GM19193 (cell line): ENCODE measurements around the gene C19orf85.

ENCODE experiments used
- POLR2A ChIP-seq: IDR thresholded peaks from 4 replicates; pipeline ENCODE4 v1.6.1; 2011; ENCODE audit not compliant: insufficient read depth, insufficient read length; ENCODE audit errors: extremely low read depth

C19orf85 gene

GRCh38 chr19:55432241-55432959 is 32.2 kb downstream of the C19orf85 start:
- TF ChIP-seq POLR2A, result no peak

GRCh38 chr19:55431183-55431582 is 33.4 kb downstream of the C19orf85 start:
- TF ChIP-seq POLR2A, result no peak

GRCh38 chr19:55426042-55426441 is 38.5 kb downstream of the C19orf85 start:
- TF ChIP-seq POLR2A, result no peak

DNA sequence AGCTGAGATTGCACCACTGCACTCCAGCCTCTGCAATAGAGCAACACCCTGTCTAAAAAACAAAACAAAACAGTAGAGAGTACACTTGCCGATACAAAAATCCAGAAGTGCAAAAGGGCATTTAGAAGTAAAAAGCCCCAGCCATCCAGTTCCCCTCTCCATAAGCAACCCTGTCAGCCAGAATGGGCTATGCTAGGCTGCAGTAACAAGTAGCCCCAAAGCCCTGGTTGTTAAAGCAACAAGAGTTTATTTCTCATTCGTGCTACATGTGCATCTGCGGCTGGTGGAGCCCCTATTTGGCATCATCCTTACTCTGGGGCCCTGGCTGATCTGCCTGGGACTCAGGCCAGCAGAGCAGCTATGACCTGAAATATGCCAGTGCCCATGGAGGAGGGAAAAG is 40.0 kb downstream of the C19orf85 start:
- TF ChIP-seq POLR2A, result no peak

- TF ChIP-seq POLR2A, result no peak
Observed at GRCh38 chr19:55423225-55424005, 41.1 kb downstream of the C19orf85 start.

DNA sequence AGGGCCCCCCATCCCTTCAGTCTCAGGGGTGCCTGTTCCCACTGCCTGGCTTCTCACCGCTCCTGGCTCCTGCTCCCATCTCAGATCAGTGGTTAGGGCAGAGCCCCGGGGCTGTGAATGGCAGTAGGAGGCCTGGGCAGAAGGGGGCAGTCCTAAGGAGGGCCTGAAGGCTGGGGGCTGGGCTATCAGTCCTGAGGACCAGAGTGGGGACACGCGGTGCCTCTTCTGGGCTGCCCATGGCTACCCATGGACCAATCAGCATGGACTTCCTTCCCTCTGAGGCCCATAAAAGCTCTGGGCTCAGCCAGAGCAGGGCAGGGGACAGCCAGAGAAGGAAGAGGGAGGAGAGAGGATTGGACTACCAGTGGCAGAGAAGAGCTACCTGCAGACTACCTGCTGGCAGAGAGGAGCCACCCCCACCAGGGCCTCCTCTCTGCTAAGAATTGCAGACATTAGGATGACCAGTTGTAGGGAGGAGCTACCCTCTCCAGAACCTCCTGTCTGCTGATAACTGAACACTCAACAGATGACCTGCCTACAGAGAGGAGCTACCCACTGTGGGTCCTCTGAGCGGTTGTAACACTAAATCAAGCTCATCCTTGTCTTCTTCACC is 44.8 kb downstream of the C19orf85 start:
- TF ChIP-seq POLR2A, result no peak

DNA sequence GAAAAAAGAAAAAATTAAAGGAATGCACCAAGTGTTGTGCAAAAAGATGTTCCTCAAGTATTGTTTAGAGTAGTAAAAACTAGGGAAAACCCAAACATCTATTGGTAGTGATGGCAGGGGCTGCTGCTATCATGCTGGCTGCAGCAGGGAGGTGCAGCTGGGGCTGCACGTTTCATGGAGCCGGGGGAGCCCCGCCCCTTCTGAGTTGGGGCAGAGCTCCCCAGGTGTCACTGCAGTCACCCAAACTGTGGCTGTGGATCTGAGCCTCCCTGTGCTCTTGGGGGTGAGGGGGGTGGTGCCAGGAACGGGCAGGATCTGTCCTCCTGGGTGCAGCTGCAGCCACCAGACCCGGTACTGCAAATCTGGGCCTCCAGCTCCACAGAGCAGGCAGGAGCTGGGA is 45.4 kb downstream of the C19orf85 start:
- TF ChIP-seq POLR2A, result no peak

DNA sequence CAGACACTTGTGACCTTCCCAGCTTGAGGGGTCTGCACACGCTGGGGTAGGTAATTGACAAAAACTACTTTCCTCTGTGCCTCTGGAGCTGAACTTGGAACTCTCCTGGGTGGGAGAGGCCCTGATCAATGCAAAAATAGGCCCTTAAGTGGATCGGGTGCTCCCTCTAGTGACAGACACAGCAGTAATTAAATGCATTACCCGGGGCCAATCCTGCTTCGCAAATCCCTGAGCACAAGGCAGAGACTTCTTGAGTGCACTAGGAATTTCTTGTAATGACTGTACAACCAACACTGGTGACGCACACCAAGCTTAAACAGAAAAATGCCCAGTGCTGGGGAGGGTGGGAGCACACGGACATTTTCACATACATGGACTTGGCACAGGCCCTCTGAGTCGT is 46.4 kb downstream of the C19orf85 start:
- TF ChIP-seq POLR2A, result no peak
